CD4-positive, alpha-beta T cell treated with Interleukin-15 for 4 hours (primary cell): ENCODE data around the gene ADD3.

Experiments used
- DNase-seq: peaks from one replicate; pipeline ENCODE4 v3.0.0-alpha.2; 2020; ENCODE audit warnings: low spot score

Gene ADD3

GRCh38 chr10:110006358-110007160, 1.2 kb upstream of the ADD3 start:
- DNase-seq, result no peak

- DNase-seq, result peak; percentile 8
Observed at GRCh38 chr10:110007161-110007700, 553 bp upstream of the ADD3 start.

GRCh38 chr10:110008518-110009339, 945 bp downstream of the ADD3 start:
- DNase-seq, result peak; percentile 53

GRCh38 chr10:110009736-110010475, 2.1 kb downstream of the ADD3 start:
- peak; percentile 82 for DNase-seq

- no peak for DNase-seq
Observed at GRCh38 chr10:110010486-110011378, 2.9 kb downstream of the ADD3 start.

GRCh38 chr10:110011681-110012080, 3.9 kb downstream of the ADD3 start:
- no peak for DNase-seq

- peak; percentile 67 for DNase-seq
Observed at GRCh38 chr10:110013630-110014293, 6.0 kb downstream of the ADD3 start.

- DNase-seq, result peak; percentile 14
Observed at GRCh38 chr10:110016039-110016438, 8.3 kb downstream of the ADD3 start.

GRCh38 chr10:110017052-110017451, 9.3 kb downstream of the ADD3 start:
- DNase-seq, result no peak

- no peak for DNase-seq
Observed at GRCh38 chr10:110017907-110018306, 10.1 kb downstream of the ADD3 start.

- no peak for DNase-seq
Observed at GRCh38 chr10:110020265-110020664, 12.5 kb downstream of the ADD3 start.

GRCh38 chr10:110022716-110023504, 15.1 kb downstream of the ADD3 start:
- DNase-seq, result no peak

GRCh38 chr10:110023785-110024465, 16.1 kb downstream of the ADD3 start:
- no peak for DNase-seq

GRCh38 chr10:110029450-110029849, 21.7 kb downstream of the ADD3 start:
- no peak for DNase-seq

- DNase-seq, result no peak
Observed at GRCh38 chr10:110032801-110033700, 25.3 kb downstream of the ADD3 start.

GRCh38 chr10:110033701-110034235, 26.0 kb downstream of the ADD3 start:
- no peak for DNase-seq

- no peak for DNase-seq
Observed at GRCh38 chr10:110034596-110034995, 26.8 kb downstream of the ADD3 start.
